Effector CD8-positive, alpha-beta T cell (primary cell): Measurements from ENCODE around the gene TECTA.
"Not testable (repeated sequence)": the region's sequence is repeated elsewhere in the genome, so short reads cannot be mapped to it uniquely, and the experiment has no call there.

ENCODE experiments used
- DNase-seq: peaks from one replicate; lab custom pipeline; 2025; lab: John Stamatoyannopoulos, UW

TECTA gene

DNA sequence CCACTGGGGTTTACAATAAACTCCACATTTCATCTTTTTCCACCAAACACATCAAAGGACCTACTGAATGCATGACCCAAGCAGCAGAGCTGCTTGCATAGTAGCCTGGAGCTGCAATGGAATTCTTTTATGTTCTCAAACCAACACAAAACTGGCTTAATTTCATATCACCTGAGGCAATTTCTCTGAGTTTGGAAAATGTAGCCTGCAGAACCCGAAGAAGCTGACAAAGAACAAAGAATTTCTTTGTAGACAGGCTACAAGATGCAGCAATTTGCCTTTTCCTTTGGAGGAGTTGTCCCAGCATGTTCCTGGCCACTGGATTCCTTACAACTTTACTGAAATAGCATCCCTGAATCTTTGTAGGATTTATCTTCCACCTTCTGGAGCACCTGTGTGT, 5.5 kb upstream of the TECTA start:
- DNase-seq, result no peak

DNA sequence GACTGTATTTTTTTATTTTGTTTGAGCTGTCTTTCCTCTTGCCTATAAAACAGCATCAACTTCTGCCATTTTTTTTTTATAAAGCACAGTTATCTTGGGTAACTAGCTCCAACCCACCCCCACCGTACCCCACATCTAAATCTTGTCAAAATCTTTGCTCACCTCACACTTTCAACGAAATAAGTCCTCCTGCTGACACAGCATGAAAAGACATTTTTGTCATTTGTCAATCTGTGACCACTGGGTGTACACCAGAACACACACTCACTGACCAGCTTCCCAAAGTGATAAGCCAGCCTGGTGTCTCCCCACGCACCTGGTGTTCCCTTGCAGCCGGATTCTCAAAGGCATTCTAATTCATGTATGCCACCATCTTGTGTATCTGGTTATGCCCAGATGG, 1.7 kb upstream of the TECTA start:
- DNase-seq, result no peak

DNA sequence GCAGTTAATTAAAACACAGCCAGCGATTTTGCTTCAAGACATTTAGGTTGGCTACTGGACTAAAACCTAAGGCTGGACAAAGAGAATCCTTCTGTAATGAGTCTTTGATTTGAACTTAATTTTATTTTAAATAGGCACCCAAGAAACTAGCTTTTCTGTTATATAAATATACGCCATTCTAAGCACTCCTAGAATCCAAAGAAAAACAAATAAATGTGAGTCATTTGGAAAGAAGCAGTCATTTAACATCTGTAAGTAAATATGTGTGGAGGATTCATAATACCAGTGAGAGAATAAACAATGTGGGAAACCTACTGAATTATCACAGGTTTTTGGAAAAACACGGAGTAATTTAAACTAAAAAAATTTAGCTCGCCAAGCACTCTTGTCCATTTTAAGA, 1.2 kb upstream of the TECTA start:
- DNase-seq, result no peak

DNA sequence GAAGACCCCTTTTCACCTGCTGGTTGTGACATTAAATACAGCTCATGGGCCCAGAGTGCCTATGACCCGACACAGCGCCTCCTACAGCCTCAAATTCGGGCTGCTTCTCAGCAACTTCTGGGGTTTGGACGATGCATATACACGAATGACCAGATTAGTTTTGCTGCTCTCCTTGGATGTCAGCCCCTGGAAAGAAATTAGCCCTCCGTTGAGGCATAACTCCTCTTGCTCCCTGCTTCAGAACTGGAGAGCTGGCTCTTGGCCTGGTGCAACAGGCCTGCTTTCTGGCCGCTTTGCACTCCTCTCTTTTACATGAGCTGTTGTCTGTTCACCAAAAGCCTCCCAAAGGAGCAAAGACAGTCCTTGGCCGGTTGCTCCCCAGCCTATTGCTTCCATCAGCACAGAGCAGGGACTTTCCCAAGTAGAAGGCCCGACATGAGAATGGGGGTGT, 3.3 kb downstream of the TECTA start:
- no peak for DNase-seq

DNA sequence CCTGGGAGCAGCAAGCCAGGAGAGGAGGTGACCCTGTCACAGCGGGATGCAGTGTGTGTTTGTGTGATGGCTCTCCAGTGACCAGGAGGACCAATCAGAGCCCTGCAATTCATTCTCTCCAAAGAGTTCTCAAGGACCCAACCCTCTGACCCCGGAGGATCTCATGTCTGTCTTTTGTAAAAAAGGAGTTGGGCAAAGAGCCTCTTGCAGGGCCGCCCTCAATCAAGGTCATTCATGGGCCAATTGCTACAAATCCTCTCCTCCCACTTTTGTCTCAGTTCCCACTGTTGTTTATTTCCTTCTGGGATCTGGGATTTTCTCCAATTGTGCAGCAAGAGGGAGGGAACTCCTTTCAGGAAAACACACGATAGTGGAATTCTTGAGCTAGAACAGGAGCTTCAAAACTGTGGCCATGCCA, 4.0 kb downstream of the TECTA start:
- DNase-seq, result no peak

DNA sequence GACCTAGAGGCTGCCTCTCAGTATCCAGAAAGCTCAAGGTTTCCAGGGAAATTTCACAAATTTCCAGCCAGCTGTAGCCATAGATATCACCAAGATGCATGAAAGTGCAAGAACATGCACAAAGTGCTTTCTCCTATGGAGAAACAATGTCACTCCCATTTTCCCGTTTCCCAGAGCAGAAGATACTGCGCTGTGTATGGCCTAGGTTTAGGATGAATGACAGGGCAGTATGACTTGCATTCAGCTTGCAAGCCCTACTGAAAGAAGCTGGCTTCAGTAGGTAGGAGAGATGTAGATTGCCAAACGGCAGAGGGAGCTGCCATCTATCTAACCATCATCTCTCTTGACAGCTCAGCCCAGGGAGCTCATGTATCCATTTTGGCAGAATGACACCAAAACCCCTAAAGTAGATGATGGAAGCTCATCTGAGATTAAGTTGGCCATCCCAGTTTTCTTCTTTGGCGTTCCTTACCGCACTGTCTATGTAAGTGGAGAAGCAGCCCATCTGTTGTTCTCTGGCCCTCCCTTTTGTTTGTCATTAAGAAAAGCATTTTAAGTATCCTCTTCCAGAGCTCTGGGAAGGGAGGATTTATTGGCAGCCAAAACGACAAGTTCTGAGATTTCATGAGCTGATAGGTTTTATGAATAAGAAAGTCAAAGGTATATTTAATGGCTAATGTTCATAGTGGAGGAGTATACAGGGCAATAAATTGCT, 4.6 kb downstream of the TECTA start:
- no peak for DNase-seq

DNA sequence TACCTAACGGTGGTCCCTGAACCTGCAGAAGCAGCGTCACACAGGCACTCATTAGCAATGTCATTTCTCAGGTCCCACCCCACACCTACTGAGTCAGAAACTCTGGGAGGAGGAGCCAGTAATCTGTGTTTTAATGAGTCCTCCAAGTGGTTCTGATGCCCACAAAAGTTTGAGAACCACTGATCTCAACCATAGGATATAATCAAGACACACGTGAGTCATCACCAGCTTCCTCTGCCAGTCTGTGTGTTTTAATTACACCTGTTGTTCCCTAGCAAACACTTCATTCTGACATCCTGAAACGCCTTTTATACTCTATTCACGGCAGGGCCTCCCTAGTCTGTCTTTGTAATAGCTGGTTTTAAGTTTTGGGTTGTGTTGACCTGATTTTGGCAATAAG, 5.8 kb downstream of the TECTA start:
- DNase-seq, result no peak

DNA sequence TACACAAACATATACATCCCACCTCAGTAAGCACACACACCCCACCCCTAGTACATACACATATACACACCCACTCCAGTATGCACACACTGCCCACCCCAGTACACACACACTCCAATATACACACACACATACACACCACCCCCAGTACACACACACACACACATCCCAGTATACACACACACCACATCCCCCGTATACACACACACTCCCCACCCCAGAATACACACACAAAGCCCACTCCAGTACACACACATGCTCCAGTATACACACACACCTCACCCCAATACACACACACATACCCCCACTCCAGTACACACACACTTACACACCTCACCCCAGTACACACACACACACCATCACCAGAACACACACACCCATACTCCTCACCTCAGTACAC, 7.4 kb downstream of the TECTA start:
- no peak for DNase-seq

DNA sequence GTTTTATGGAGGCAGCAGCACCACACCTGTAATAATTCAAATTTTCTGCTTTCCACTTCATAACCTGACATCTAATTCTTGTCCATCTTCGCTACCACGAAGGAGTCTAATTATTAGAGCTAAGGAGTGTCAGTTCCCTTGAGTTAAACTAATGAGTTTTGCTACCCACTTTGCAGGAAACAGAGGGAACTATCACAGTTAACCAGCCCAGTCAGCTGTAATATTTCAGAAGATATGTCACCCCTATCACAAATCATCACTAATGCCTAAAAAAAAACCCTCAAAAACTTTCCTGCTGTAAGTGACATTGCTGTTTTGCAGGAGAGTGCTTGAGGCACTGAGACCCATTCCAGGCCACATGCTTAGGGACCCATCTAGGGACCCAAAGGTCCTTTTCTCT, 8.4 kb downstream of the TECTA start:
- DNase-seq, result no peak

DNA sequence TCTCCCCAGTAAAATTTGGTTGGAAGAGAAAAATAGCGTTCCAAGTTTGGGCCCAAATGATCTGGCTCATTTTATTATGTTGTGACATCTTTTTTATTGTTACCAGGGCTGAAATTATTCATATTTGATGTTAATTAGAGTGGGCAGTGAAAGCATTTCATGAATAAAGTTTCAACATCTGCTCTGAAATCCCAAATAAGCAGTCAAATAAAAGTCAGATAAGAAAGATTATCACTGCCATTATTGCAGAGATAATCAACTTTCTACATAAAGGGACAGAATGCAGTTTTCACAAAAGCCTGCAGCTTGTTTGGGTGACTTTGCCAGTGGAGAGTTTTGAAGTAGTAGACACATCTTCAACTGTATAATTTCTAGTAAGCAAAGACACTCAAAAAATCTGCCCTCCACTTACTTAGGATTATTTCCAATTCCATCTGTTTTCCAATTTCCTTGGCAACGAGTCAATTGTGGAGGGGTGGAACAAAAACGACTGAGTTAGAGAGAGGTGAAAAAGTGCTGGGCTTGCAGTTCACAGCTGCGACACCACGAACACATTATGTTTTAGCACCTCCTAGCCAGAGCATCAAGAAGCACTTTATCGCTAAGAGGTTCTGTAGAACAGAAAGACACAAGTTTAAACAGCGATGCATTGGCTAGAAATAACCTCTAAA, 9.0 kb downstream of the TECTA start:
- DNase-seq, result no peak

DNA sequence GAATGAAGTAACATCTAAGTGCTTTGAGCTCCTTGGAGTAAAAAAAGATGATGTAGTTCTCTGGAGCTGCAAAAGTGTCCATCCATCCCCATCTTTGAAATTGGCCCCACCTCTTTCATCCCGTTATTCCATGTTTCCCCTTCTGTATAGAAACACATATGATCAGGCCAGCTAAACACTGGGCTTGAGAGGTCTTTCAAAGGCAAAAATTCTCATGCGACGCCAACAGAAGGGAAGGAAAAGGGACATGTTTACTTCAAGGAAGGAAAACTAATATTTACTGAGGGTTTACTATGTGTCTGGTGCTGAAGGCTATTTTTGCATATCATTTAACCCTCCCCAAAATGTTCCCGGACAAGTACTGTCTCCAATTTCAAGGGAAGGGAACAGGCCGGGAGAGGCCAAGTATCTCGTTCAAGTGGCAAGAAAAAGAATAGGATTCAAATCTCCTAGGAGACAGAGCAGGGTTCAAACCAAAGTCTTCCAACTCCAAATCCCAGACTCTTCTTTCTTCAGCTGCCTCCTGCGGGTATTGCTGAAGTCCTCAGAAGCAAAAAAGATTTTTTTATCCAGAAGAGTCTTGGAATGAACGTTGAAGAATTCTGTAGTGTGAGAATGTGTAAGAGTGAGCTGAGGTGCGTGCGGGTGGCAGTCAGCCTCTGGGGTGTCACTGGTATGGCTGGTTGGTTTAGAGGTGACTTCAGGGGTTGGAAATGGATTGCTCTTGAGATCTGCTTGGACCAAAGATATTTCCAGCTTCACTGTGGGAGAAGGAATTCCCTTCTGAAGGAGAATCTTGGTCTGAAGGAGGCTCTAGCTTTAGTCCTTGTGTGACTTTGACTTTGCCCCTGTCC, 10.1 kb downstream of the TECTA start:
- DNase-seq, result no peak

DNA sequence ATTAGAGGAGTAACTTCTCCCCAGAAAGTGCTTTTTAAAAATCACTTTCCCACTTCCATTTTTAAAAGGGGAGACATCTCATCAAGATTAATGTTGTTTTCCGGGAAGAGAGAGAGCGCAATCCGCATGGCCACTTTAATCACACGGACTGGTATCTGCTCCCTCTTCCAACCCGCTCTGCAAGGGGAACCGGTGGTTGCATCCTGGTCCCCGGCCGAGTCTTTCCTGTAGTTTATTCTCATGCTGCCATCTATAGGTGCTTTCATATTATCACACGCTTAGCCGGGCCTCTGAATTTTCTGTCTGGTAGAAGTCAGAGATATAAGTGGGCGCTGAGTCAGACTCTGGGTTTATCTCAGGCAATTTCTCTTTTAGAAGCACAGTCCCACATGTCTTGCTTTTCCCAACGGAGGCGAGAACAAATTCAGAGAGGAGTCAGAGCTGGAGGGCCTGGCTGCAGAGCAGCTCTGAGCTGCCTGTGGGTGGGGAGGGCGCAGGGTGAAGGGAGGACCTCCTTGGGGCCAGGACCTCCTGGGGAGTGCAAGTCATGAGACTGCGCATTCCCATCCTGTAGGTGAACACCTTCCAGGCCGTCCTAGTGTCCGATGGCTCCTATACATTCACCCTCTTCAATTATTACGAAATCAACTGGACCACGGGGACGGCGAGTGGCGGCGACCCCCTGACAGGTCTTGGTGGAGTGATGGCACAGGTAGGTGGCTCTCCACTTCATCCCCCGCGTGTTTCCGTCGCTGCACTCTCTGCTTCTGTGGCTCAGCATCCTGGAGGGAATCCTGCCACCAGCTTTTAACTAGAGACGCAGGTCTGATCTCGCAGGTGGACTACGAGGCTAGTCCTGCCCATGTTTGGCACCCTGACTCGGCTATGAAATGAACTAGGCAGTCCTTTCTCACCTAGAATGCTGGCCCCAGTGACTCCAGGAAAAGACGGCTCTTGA, 11.7 kb downstream of the TECTA start:
- DNase-seq, result no peak

DNA sequence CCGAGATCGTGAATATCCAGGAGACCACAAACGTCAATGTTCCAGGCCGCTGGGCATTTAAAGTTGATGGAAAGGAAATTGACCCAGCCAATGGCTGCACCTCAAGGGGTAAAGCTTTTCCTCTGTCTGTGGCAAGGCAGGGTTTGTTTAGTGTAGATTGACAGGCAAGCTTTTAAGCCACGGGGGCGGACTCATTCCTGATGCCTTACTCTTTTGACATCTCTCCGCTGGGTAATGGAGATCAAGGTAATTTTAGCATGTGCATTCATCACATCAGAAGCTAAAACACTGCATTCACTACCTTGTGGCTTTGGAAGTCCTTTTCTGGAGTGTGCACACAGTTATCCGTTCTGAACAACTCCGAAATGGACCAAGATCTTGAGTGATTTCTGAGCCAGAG, 12.6 kb downstream of the TECTA start:
- no peak for DNase-seq

DNA sequence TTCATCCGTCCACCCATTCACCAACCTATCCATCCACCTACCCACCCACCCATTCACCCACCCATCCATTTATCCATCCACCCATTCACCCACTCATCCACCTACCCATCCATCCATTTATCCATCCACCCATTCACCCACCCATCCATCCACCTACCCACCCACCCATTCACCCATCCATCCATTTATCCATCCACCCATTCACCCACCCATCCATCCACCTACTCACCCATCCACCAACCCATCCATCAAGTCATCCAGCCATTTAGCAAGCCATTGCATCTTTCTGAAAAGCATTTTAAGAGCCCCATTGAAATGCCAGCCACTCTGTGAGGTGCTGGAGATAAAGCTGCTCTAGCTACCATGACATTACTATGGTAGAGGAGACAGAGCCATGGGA, 14.0 kb downstream of the TECTA start:
- DNase-seq, result not testable (repeated sequence)

DNA sequence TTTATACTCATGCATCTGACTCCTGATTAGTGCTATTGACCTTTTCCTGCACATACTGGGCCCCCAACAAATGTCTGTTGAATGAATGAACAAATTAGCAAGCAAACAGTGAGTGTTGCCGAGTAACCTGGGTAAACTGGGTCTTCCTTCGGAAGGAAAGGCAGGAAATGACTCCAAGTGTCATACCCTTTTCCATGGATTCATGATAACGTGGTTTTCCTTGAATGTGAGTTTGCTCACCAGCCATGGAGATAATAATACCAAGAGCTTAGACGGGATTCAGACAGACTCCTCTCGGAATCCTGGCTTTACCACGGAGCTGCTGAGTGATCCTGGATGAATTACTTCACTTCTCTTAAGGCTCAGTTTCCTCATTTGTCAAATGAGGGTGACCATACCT, 16.7 kb downstream of the TECTA start:
- DNase-seq, result no peak

DNA sequence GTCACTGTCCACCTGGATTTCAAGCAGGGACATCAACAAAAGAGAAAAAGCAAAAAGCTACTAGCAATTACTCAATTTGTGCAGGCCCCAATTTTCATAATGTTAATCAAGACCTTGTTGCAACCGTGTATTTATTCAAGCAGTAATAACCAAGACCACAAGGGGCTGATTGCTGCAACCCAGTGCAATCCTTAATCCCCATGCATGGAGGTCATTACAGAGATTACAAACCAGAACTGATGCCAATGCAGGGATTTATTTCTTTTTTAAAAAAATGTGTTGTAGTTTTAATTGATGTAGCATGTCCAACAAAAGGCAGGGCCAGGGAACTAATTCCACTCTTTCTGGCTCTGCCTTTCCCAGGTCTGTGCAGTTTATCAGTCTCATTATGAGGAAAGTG, 18.4 kb downstream of the TECTA start:
- no peak for DNase-seq

DNA sequence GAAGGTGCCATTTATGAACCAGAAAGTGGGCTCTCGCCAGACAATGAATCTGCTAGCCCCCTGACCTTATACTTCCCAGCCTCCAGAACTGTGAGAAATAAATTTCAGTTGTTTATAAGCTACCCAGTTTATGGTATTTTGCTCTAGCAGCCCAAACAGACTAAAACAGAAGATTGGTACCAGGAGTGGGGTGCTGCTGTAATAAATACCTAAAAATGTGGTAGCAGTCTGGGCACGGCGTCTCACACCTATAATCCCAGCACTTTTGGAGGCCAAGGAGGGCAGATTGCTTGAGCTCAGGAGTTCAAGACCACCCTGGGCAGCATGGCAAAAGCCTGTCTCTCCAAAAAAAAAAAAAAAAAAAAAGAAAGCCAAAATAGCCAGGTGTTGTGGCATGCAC, 21.3 kb downstream of the TECTA start:
- DNase-seq, result no peak

DNA sequence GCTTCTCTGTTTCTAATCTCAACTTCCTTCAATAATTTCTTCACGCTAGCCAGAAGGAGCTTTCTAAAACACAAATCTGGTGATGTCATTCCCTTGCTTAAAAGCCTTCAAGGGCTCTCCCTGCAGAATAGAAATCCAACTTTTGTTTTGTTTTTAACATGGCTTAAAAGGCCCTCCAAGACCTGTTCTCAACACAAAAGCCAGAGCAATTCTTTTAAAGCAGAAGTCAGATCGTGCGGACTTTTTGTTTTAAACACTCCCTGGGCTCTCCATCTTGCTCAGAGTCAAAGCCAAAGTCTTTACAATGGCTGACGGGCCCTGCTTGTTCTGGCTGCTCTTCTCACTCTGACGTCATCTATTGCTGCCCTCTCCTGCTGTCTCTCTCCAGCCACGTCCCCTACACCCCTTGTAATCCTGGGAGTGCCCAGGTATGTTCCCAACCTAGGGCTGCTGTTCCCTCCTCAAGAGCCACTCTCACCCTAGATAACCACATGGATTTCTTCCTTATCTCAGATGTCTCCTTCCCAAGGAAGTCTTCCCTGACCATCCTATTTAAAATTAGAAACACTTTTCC, 22.5 kb downstream of the TECTA start:
- DNase-seq, result no peak

DNA sequence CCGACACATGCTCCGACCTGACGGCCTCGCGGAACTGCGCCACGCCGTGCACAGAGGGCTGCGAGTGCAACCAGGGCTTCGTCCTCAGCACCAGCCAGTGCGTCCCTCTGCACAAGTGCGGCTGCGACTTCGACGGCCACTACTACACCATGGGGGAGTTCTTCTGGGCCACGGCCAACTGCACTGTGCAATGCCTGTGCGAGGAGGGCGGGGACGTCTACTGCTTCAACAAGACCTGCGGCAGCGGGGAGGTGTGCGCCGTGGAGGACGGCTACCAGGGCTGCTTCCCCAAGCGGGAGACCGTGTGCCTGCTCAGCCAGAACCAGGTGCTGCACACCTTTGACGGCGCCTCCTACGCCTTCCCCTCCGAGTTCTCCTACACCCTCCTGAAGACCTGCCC, 26.8 kb downstream of the TECTA start:
- DNase-seq, result no peak

DNA sequence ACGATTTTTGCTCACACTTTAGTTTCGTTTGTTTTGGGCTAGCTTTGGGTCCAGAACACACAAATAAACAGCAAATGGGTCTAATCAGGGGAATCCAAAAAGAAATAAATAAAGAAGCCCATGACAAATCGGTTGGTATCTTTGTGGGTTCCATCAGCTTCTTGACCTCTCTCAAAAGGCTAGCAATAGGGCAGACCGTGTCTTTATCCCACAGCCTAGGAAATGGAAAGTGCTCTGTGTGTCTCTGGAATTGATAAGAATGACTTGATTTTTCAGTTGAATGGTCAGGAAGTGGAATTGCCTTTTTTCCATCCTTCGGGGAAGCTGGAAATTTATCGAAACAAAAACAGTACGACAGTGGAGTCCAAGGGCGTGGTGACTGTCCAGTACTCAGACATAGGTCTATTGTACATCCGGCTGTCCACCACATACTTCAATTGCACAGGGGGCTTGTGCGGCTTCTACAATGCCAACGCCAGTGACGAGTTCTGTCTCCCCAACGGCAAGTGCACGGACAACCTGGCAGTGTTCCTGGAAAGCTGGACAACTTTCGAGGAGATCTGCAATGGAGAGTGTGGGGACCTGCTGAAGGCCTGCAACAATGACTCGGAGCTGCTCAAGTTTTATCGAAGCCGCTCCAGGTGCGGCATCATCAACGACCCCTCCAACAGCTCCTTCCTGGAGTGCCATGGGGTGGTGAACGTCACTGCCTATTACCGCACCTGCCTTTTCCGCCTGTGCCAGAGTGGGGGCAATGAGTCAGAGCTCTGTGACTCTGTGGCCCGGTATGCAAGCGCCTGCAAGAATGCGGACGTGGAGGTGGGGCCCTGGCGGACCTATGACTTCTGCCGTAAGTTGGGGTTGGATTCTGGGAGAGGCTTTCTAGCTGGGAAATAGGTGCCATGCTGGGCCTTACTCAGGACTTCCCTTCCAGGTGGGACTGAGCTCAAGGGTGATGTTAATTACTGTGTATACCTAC, 28.6 kb downstream of the TECTA start:
- DNase-seq, result no peak
